HL-60 (cell line): ENCODE measurements around the gene GADD45G.

Source experiments
- GABPA ChIP-seq: IDR thresholded peaks from 2 replicates; pipeline ENCODE4 v1.6.1; 2012; ENCODE audit warnings: low read depth
- POLR2AphosphoS5 ChIP-seq: IDR thresholded peaks from 2 replicates; pipeline ENCODE4 v1.6.1; 2012; ENCODE audit warnings: low read depth
- REST ChIP-seq: IDR thresholded peaks from 2 replicates; pipeline ENCODE4 v1.6.1; 2012; ENCODE audit warnings: low read depth; ENCODE audit not compliant: insufficient replicate concordance
- SPI1 ChIP-seq: IDR thresholded peaks from 2 replicates; pipeline ENCODE4 v1.6.1; 2012; ENCODE audit warnings: low read depth, mild to moderate bottlenecking, borderline replicate concordance
- TF ChIP-seq, protein P1 (sequence below): IDR thresholded peaks from one replicate; pipeline ENCODE4 v1.5.1; 2011; ENCODE audit warnings: low read length, control low read depth, inconsistent platforms; ENCODE audit not compliant: insufficient read depth

DNA sequence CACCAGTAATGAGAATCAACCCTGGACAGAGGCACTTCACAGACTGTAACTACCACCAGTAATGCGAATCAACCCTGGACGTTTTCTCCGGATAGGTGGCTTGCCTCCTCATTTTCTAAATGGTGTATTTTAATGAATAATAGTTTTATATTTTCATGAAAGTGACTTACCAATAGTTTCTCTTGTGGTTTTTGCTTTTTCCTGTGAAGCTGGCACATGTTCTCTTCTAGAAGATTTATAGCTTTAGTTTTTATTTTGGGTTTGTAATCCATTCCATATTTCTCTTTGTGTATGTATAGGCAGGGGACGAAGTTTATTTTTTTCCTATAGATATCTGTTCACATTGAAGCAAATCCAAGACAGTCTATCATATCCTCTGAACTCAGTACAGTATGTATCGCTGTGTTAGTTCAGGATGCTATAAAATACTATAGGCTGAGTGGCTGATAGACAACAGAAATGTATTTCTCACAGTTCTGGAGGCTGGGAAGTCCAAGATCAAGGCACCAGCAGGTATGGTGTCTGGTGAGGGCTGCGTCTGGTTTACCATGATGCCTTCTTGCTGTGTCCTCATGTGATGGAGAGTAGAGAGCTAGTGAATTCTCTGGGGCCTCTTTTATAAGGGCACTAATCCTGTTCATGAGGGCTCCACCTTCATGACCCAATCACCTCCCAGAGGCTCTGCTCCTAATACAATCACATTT is 46.5 kb upstream of the GADD45G start:
- TF ChIP-seq, protein P1, sequence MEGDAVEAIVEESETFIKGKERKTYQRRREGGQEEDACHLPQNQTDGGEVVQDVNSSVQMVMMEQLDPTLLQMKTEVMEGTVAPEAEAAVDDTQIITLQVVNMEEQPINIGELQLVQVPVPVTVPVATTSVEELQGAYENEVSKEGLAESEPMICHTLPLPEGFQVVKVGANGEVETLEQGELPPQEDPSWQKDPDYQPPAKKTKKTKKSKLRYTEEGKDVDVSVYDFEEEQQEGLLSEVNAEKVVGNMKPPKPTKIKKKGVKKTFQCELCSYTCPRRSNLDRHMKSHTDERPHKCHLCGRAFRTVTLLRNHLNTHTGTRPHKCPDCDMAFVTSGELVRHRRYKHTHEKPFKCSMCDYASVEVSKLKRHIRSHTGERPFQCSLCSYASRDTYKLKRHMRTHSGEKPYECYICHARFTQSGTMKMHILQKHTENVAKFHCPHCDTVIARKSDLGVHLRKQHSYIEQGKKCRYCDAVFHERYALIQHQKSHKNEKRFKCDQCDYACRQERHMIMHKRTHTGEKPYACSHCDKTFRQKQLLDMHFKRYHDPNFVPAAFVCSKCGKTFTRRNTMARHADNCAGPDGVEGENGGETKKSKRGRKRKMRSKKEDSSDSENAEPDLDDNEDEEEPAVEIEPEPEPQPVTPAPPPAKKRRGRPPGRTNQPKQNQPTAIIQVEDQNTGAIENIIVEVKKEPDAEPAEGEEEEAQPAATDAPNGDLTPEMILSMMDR = no peak
- TF ChIP-seq SPI1 = no peak
- TF ChIP-seq POLR2AphosphoS5 = no peak
- no peak for TF ChIP-seq GABPA
- TF ChIP-seq REST = no peak
